ENCODE data around the gene TNRC18.

DNA sequence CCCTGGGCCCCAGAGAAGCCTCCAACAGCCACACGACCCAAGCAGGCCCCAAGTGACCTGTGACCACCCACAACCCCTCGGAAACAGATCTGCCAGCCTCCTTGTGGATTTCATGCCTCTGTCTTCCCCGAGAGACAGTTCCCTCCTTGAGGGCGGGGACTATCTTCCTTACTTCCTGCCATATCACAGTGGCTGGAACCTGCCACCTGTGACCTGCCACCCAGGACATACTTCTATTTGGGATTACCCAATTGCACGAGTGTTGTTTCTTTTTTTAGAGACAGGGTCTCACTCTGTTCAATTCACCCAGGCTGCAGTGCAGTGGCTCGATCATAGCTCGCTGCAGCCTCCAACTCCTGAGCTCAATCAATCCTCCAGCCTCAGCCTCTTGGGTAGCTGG lies 25.9 kb downstream of the TNRC18 start:
- TF ChIP-seq POLR2A (IDR thresholded peaks at IDR 0.05) (no peak), EP300 (IDR thresholded peaks at IDR 0.05) (no peak), POLR2AphosphoS5 (IDR thresholded peaks at IDR 0.05) (no peak)
- TF ChIP-seq, protein P1, sequence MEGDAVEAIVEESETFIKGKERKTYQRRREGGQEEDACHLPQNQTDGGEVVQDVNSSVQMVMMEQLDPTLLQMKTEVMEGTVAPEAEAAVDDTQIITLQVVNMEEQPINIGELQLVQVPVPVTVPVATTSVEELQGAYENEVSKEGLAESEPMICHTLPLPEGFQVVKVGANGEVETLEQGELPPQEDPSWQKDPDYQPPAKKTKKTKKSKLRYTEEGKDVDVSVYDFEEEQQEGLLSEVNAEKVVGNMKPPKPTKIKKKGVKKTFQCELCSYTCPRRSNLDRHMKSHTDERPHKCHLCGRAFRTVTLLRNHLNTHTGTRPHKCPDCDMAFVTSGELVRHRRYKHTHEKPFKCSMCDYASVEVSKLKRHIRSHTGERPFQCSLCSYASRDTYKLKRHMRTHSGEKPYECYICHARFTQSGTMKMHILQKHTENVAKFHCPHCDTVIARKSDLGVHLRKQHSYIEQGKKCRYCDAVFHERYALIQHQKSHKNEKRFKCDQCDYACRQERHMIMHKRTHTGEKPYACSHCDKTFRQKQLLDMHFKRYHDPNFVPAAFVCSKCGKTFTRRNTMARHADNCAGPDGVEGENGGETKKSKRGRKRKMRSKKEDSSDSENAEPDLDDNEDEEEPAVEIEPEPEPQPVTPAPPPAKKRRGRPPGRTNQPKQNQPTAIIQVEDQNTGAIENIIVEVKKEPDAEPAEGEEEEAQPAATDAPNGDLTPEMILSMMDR (IDR thresholded peaks at IDR 0.05) = no peak

Data from suprapubic skin (tissue), 4 donors.